IMR-90 (cell line): Measurements from ENCODE around the gene SLC24A3. TPM values are rescaled to one million over a fixed set of nuclear protein-coding genes. Genes with fewer than 3 reads are reported as not detected.
A peak's percentile ranks its signal among the peaks of the same experiment; 100 is the strongest.

Source experiments
- ATAC-seq: fragments of 200-7000 bp; cut with Tn5 transposase; 2 replicates; pipeline ENCODE4 v1.9.1; 2020; ENCODE audit warnings: low read depth, mild to moderate bottlenecking, moderate library complexity
- BruUV-seq: library from RNA; stranded (reverse); fragments of 400-500 nt; replicated peaks from 2 replicates; lab custom pipeline; 2021; lab: Mats Ljungman, UMichigan
- CTCF ChIA-PET: fragments of 300-600 bp; formaldehyde crosslinking; extraction: SDS; loops from one replicate; lab custom pipeline; 2021; ENCODE audit warnings: antibody characterized with exemption; lab: Yijun Ruan, JAX
- POLR2A ChIA-PET: fragments of 300-600 bp; sonication (Branson Sonifier 250); formaldehyde crosslinking; loops from one replicate; lab custom pipeline; 2022; ENCODE audit warnings: antibody characterized with exemption; ENCODE audit not compliant: unreplicated experiment; lab: Charles Lee
- DNase-seq: peaks from one replicate; pipeline ENCODE4 v3.0.0; 2013
- H2AFZ ChIP-seq: replicated peaks from 2 replicates; pipeline ENCODE3; 2013; ENCODE audit warnings: low read length, mild to moderate bottlenecking; ENCODE audit not compliant: poor library complexity
- H2AK5ac ChIP-seq: 2 replicates; pipeline ENCODE4 v1.6.1; 2013; ENCODE audit warnings: low read depth, low read length, inconsistent platforms
- H2AK9ac ChIP-seq: replicated peaks from 2 replicates; pipeline ENCODE3; 2013; ENCODE audit warnings: mild to moderate bottlenecking, low read depth, low read length, moderate library complexity; ENCODE audit not compliant: poor library complexity
- H2BK120ac ChIP-seq: 2 replicates; pipeline ENCODE4 v1.6.1; 2013; ENCODE audit warnings: low read depth, low read length, inconsistent platforms
- H2BK15ac ChIP-seq: 3 replicates; pipeline ENCODE4 v1.6.1; 2013; ENCODE audit warnings: low read depth, low read length, inconsistent platforms
- H2BK20ac ChIP-seq: 2 replicates; pipeline ENCODE4 v1.6.1; 2013; ENCODE audit warnings: low read depth, mild to moderate bottlenecking, inconsistent platforms, low read length, moderate library complexity
- H2BK5ac ChIP-seq: 2 replicates; pipeline ENCODE4 v1.6.1; 2013; ENCODE audit warnings: mild to moderate bottlenecking, low read depth, low read length, inconsistent platforms; ENCODE audit not compliant: poor library complexity, severe bottlenecking
- H3K14ac ChIP-seq: replicated peaks from 2 replicates; pipeline ENCODE4 v1.6.1; 2013; ENCODE audit warnings: low read depth, low read length, inconsistent platforms
- H3K18ac ChIP-seq: 2 replicates; pipeline ENCODE4 v1.6.1; 2013; ENCODE audit warnings: low read depth, low read length, control low read depth
- H3K23ac ChIP-seq: 2 replicates; pipeline ENCODE4 v1.6.1; 2013; ENCODE audit warnings: low read depth, low read length, inconsistent platforms
- H3K27ac ChIP-seq: 2 replicates; pipeline ENCODE4 v1.5.1; 2013; ENCODE audit warnings: mild to moderate bottlenecking, control low read depth, low read length; ENCODE audit not compliant: insufficient read depth
- H3K27me3 ChIP-seq: 2 replicates; pipeline ENCODE4 v1.6.1; 2013; ENCODE audit warnings: low read length; ENCODE audit not compliant: control insufficient read depth, insufficient read depth
- H3K36me3 ChIP-seq: 2 replicates; pipeline ENCODE4 v1.6.1; 2013; ENCODE audit warnings: low read length, mixed read lengths; ENCODE audit not compliant: control insufficient read depth, insufficient read depth
- H3K4ac ChIP-seq: 2 replicates; pipeline ENCODE4 v1.6.1; 2013; ENCODE audit warnings: low read depth, low read length, inconsistent platforms
- H3K4me1 ChIP-seq: 2 replicates; pipeline ENCODE4 v1.6.1; 2013; ENCODE audit warnings: low read length, mixed read lengths; ENCODE audit not compliant: control insufficient read depth, insufficient read depth
- H3K4me2 ChIP-seq: 2 replicates; pipeline ENCODE4 v1.6.1; 2013; ENCODE audit warnings: low read depth, mild to moderate bottlenecking, control low read depth, low read length, moderate library complexity
- H3K4me3 ChIP-seq: 2 replicates; pipeline ENCODE4 v1.5.1; 2013; ENCODE audit warnings: low read depth, mild to moderate bottlenecking, control low read depth, low read length, moderate library complexity; ENCODE audit not compliant: insufficient read depth
- H3K56ac ChIP-seq: 2 replicates; pipeline ENCODE4 v1.6.1; 2013; ENCODE audit warnings: low read length, inconsistent platforms; ENCODE audit not compliant: insufficient read depth; ENCODE audit errors: extremely low read depth
- H3K79me1 ChIP-seq, 2 experiments: 2 replicates each; pipeline ENCODE4 v1.6.1; 2013; ENCODE audit warnings: low read length in 2 of 2, inconsistent platforms in 1 of 2, low read depth in 1 of 2
- H3K9ac ChIP-seq: 2 replicates; pipeline ENCODE4 v1.6.1; 2013; ENCODE audit warnings: low read depth, low read length, control low read depth
- H3K9me1 ChIP-seq: 2 replicates; pipeline ENCODE4 v1.6.1; 2013; ENCODE audit warnings: low read length, inconsistent platforms; ENCODE audit not compliant: insufficient read depth
- H3K9me3 ChIP-seq: 2 replicates; pipeline ENCODE4 v1.6.1; 2013; ENCODE audit warnings: low read length; ENCODE audit not compliant: control insufficient read depth, insufficient read depth
- H4K20me1 ChIP-seq: 2 replicates; pipeline ENCODE4 v1.6.1; 2013; ENCODE audit warnings: low read length, inconsistent platforms; ENCODE audit not compliant: insufficient read depth
- H4K5ac ChIP-seq: 2 replicates; pipeline ENCODE4 v1.6.1; 2013; ENCODE audit warnings: mild to moderate bottlenecking, low read depth, low read length, control low read depth
- H4K8ac ChIP-seq, 2 experiments: 2 replicates each; pipeline ENCODE4 v1.6.1; 2013; ENCODE audit warnings: low read depth in 2 of 2, low read length in 2 of 2, control low read depth in 1 of 2, inconsistent platforms in 1 of 2
- H4K91ac ChIP-seq: 2 replicates; pipeline ENCODE4 v1.6.1; 2013; ENCODE audit warnings: low read depth, low read length, inconsistent platforms; ENCODE audit not compliant: insufficient read depth
- CEBPB ChIP-seq: IDR thresholded peaks from 2 replicates; pipeline ENCODE4 v1.6.1; 2012; ENCODE audit warnings: low read depth, low read length, improper control_type of control experiment
- MAFK ChIP-seq: IDR thresholded peaks from 2 replicates; pipeline ENCODE4 v1.6.1; 2012; ENCODE audit warnings: low read depth, low read length, improper control_type of control experiment
- MAZ ChIP-seq: IDR thresholded peaks from 2 replicates; pipeline ENCODE4 v1.6.1; 2012; ENCODE audit warnings: low read depth, mild to moderate bottlenecking, low read length, improper control_type of control experiment, moderate library complexity, borderline replicate concordance
- WGBS, 2 experiments: methylation state at CpG; one replicate each; pipeline versions ENCODE4 v1.1.5 to v1.1.7; 2013; ENCODE audit warnings: missing lambda C conversion rate in 2 of 2; ENCODE audit not compliant: insufficient read length in 1 of 2; ENCODE audit errors: extremely low coverage in 2 of 2; 5-methylcytosine and 5-hydroxymethylcytosine counted together
- dilution Hi-C: fragments of 300-500 bp; cut with HindIII; formaldehyde crosslinking; loops from one replicate; pipeline ENCODE4 v1.14.3; 2018; ENCODE audit warnings: low sequenced_read_pairs; ENCODE audit not compliant: unreplicated experiment
- in situ Hi-C: fragments of 300-500 bp; cut with MboI; formaldehyde crosslinking; loops from 3 replicates; pipeline ENCODE4 v1.14.3; 2019; ENCODE audit warnings: low sequenced_read_pairs, inconsistent platforms, mixed read lengths
- intact Hi-C: fragments of 100-400 bp; cut with micrococcal nuclease; formaldehyde crosslinking; loops from 2 replicates; pipeline ENCODE4 v1.10.0; 2022
- polyA plus RNA-seq, 3 experiments: library from polyadenylated mRNA; depleted of rRNA; stranded (reverse); fragments of >200 nt; gene quantifications; 2 replicates each; pipeline ENCODE4 v1.2.3, GENCODE V29; 2012; ENCODE audit warnings: low replicate concordance in 1 of 3
- total RNA-seq: library from RNA; depleted of rRNA; stranded (reverse); fragments of >200 nt; gene quantifications from 2 replicates; pipeline ENCODE4 v1.2.3, GENCODE V29; 2012
- TF ChIP-seq, protein P1 (sequence below): fragments of 150-350 bp; IDR thresholded peaks from 2 replicates; pipeline ENCODE4 v1.6.1; 2016; ENCODE audit warnings: low read depth, mild to moderate bottlenecking, low read length, moderate library complexity, borderline replicate concordance

The SLC24A3 gene
- total and polyA plus RNA-seq, 2 of the 4 experiments (the other 2 are of a cell fraction), result not detected

DNA sequence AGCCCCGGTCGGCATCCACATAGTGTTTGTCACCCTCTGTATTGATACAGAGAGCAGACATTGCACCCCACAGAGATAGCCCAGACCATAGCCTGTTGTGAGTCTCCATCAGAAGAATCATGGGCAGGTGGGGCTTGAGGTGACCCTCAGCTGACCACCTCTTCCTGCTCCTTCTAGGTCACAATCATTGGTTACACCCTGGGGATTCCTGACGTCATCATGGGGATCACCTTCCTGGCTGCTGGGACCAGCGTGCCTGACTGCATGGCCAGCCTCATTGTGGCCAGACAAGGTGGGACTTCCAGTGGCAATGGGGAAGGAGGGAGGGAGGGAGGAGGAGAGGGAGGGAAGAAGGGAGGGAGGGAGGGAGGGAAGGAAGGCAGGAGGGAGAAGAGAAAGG, 484.2 kb downstream of the SLC24A3 start:
- no peak for DNase-seq
- no peak overlapping the region for H2BK5ac ChIP-seq
- H3K9ac ChIP-seq, result no peak overlapping the region
- no peak overlapping the region for H2AFZ ChIP-seq
- H3K14ac ChIP-seq, result no peak overlapping the region
- intact Hi-C loops, result no loop called here
- no peak overlapping the region for H3K23ac ChIP-seq
- H3K18ac ChIP-seq, result no peak overlapping the region
- H3K4ac ChIP-seq, result no peak overlapping the region
- H4K5ac ChIP-seq, result no peak overlapping the region
- no peak for ATAC-seq
- WGBS, 2 experiments, result 90% methylated on average over 2 of the region's 4 CpGs; no CpG with 5 or more reads in 1 of the 2 experiments
- no peaks in the 10 kb centered on the region for H3K27me3 ChIP-seq
- ChIA-PET POLR2A (no interaction called here), CTCF (no interaction called here)
- H4K20me1 ChIP-seq, result no peaks in the 10 kb centered on the region
- TF ChIP-seq MAFK, result no peak
- TF ChIP-seq, protein P1, sequence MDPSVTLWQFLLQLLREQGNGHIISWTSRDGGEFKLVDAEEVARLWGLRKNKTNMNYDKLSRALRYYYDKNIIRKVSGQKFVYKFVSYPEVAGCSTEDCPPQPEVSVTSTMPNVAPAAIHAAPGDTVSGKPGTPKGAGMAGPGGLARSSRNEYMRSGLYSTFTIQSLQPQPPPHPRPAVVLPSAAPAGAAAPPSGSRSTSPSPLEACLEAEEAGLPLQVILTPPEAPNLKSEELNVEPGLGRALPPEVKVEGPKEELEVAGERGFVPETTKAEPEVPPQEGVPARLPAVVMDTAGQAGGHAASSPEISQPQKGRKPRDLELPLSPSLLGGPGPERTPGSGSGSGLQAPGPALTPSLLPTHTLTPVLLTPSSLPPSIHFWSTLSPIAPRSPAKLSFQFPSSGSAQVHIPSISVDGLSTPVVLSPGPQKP, result no peak
- no peak for TF ChIP-seq CEBPB
- no peak for TF ChIP-seq MAZ
- no peak overlapping the region for H2BK120ac ChIP-seq
- H3K27ac ChIP-seq, result no peak overlapping the region
- peak overlapping the region; percentile 53; the same call in 1 of the 2 replicates for H2AK5ac ChIP-seq
- no peak overlapping the region for H3K4me2 ChIP-seq
- no peak overlapping the region for H4K8ac ChIP-seq
- H4K91ac ChIP-seq, result no peak overlapping the region
- no peaks in the 10 kb centered on the region for H3K79me1 ChIP-seq
- BruUV-seq, result no TSS peak
- no peaks in the 10 kb centered on the region for H3K36me3 ChIP-seq
- H3K9me1 ChIP-seq, result peaks cover 6% of the 10 kb centered on the region; the same call in 1 of the 2 replicates
- no peaks in the 10 kb centered on the region for H3K9me3 ChIP-seq
- H2BK15ac ChIP-seq, result no peak overlapping the region
- H3K4me3 ChIP-seq, result no peak overlapping the region
- H3K4me1 ChIP-seq, result peaks cover 6% of the 10 kb centered on the region; the same call in 1 of the 2 replicates
- dilution Hi-C loops, result no loop called here
- H2AK9ac ChIP-seq, result no peak overlapping the region
- in situ Hi-C loops, result loop anchor here (10.0 to 25.0 kb wide), 2 partner anchors 188 to 541 kb away; no protein-coding TSS in a partner anchor
- no peak overlapping the region; the same call in 1 of the 2 replicates for H2BK20ac ChIP-seq
- no peak overlapping the region for H3K56ac ChIP-seq
